Hematopoietic multipotent progenitor cell (in vitro differentiated cells): ENCODE measurements around the gene UTP15. TPM values are rescaled to one million over a fixed set of nuclear protein-coding genes. Genes with fewer than 3 reads are reported as not detected.

Experiments
- DNase-seq, 3 donors: peaks; one replicate each; pipeline ENCODE4 v3.0.0-alpha.2; 2011 to 2015; ENCODE audit warnings: low read depth in 2 of 3, low spot score in 2 of 3
- total RNA-seq: library from RNA; depleted of rRNA; stranded (reverse); fragments of >200 nt; gene quantifications from one replicate; pipeline ENCODE4 v1.2.3, GENCODE V29; 2012

The UTP15 gene, protein sequence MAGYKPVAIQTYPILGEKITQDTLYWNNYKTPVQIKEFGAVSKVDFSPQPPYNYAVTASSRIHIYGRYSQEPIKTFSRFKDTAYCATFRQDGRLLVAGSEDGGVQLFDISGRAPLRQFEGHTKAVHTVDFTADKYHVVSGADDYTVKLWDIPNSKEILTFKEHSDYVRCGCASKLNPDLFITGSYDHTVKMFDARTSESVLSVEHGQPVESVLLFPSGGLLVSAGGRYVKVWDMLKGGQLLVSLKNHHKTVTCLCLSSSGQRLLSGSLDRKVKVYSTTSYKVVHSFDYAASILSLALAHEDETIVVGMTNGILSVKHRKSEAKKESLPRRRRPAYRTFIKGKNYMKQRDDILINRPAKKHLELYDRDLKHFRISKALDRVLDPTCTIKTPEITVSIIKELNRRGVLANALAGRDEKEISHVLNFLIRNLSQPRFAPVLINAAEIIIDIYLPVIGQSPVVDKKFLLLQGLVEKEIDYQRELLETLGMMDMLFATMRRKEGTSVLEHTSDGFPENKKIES
- 31.0 TPM for total RNA-seq

DNA sequence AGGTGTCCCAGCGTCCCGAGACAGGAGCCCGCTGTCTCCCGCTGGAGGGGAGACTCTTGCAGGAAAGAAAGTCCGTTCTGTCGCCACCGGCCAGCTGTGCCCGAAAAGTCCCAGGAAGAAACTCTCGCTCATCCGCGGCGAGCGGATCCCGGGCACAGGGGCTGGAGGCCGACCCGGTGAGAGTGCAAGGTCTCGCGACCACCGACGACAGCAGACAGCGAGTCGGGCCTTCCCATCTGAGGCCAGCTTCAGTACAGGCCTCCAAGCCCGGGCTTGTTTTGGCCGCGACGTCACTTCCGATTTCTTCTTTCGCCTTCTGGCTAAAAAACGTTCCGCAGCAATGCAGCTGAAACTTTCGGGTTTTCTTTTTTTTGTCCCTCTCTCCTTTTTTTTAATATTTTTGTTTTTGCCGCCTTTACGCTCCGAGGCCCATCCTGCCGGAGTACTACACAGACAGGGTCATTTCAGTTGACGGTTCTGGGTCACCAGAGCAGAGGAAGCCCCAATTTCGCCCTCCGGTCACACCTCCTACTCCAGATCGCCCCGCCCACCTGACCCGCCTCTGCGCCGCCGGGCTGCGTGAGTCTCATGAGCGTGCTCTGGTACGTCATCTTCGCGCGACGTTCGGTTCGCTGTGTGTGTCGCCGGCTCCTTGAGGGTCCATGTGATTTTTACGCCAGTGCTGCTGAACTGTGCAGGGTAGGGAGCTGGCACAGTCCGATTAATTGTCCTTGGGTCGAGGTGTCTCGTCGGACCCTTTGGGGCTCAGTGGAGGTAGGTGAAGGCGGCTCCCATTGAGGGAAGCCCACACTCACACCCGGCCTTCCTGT lies at the start of gene UTP15, which contains the start of gene ANKRA2:
TSS of gene UTP15 (plus strand) at position 605 of the 830 bp plus-strand sequence. CDS start 1,602 bp downstream, outside the sequence.
TSS of gene ANKRA2 (minus strand) at position 501 of the 830 bp plus-strand sequence. CDS start 2,758 bp downstream, outside the sequence.
- DNase-seq, result peak; percentile 93 to 99 (median 99)

DNA sequence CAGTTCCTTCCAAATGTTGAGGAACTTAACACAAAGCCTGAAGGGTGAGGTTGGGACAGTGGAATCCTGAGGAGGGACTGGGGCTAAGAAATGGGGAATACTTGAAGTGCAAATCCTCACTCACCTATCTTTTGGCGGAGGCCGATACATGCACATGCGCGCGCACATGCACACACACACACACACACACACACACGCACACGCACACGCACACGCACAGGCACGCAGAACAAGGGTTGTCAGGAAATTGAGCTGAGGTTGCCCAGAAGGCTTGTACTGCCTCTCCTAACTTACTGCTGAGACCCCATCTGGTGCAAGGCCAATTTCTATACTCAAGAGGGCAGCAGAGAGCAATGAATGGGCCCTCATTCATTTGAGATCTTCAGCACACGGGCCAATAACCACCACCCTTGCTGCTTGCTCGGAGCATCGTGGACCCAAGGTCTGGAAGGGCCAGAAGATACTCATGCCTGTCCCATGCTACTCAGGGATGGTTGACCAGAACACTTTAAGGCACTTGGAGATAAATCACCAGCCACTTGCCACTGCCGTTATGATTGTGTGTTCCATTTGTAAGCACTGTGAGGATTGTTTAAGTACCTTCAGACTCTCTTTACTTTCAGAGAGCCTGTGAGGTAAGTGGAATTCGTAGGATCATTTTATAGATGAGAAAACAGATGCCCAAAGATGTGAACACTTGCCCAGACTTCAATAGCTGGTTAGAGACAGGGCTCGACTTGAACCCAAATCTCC lies 45.8 kb upstream of the UTP15 start:
- DNase-seq, result peak; percentile 46 to 87 (median 75)

GRCh38 chr5:73522989-73523388 lies 42.6 kb upstream of the UTP15 start:
- no peak for DNase-seq

- no peak for DNase-seq
These were observed 41.7 kb upstream of the UTP15 start for GRCh38 chr5:73523861-73524260.

- DNase-seq, result no peak
These were observed 39.8 kb upstream of the UTP15 start for GRCh38 chr5:73525606-73526203.

DNA sequence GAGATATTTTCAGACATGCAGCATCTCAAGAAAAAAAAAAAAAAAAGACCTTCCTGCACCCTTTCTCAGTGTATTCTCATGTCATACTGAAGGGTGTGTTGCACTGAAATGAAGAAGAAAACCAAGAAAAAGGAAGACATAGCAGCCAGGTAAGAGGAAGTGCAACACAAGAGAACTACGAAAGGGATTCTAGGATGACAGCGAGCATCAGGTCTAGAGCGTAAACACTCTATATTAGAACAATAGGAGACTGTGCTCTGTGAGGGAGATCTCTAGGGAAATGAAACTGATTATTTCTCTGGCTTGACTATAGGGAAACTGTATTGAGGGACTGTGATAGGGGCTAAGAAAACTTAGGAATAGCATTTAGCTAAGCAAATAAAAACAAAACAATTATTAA lies 37.3 kb upstream of the UTP15 start:
- no peak for DNase-seq

DNA sequence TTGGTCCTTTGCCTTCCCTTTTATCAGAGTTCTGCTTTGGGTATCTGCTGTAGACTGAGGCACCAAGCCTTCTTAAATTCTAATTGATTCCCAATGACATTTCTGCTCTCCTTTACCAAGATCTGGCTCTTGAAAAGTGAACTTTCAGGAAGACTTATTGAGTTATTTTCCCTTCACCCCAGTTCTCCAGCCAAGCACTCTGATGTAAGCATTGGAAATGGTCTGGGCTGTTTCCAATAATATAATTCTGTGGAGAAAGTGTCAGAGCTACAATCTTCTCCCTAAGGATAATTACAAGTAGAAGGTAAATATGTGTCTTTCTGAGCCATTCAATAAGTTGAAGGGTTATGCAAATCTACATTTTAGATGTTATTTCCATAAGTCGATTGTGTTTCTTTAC lies 36.5 kb upstream of the UTP15 start:
- DNase-seq, result no peak

DNA sequence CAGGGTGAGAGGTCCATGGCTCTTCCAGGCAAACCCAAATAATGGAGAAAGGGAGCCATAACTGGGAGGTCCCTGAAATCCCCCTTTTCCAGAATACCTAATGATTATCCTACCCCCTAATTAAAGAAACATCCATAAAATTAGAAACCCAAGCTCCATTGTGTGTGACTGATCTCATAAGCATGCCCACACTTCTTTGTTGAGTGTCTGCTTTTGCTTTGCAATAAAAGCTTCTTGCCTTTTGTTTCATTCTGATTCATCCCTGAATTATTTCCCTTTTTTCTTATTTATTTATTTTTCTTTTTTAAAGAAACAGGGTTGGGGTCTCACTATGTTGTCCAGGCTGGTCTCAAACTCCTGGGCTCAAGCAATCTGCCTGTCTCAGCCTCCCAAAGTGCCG lies 34.2 kb upstream of the UTP15 start:
- DNase-seq, result no peak

GRCh38 chr5:73532195-73532594 lies 33.3 kb upstream of the UTP15 start:
- DNase-seq, result no peak

GRCh38 chr5:73534011-73534644 lies 31.4 kb upstream of the UTP15 start:
- no peak for DNase-seq

DNA sequence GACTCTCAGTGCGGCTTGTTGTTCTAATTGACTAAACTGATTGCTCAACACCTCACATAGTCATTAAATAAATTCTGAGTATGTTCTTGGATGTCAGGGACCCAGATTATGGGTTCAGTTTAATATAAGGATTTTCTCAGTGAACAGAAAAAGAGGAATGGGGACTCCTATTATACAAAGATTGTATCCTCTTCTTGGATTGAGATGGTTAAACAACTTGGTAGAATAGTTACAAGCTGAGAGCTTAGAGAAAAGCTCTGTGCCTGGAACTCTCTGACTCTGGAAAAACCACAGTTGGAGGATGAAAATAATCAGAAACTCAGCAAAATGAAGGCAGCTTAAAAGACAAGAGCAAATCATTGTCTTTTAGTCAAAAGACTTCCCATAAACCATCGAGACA lies 30.6 kb upstream of the UTP15 start:
- no peak for DNase-seq

DNA sequence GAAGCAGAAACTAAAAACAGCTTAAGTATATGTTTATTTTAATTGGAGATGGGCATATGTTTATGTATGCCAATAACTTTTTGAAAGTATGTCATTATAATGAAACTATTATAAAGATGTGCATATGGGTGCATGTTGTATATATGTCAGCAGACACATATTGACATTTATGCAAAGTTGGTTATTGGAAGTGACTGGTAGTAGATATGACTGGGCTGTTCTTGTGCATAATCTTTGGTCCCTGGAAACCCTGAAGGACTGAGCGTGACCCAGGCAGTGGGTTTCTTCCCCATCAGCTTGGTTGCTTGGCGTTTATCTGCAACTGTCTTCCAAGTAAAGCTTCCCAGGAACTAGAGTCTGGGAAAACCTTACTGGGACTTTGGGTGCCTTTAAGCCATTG lies 25.8 kb upstream of the UTP15 start:
- no peak for DNase-seq

- DNase-seq, result no peak
These were observed 25.4 kb upstream of the UTP15 start for GRCh38 chr5:73540192-73540591.

- DNase-seq, result no peak
These were observed 23.5 kb upstream of the UTP15 start for GRCh38 chr5:73542020-73542419.

DNA sequence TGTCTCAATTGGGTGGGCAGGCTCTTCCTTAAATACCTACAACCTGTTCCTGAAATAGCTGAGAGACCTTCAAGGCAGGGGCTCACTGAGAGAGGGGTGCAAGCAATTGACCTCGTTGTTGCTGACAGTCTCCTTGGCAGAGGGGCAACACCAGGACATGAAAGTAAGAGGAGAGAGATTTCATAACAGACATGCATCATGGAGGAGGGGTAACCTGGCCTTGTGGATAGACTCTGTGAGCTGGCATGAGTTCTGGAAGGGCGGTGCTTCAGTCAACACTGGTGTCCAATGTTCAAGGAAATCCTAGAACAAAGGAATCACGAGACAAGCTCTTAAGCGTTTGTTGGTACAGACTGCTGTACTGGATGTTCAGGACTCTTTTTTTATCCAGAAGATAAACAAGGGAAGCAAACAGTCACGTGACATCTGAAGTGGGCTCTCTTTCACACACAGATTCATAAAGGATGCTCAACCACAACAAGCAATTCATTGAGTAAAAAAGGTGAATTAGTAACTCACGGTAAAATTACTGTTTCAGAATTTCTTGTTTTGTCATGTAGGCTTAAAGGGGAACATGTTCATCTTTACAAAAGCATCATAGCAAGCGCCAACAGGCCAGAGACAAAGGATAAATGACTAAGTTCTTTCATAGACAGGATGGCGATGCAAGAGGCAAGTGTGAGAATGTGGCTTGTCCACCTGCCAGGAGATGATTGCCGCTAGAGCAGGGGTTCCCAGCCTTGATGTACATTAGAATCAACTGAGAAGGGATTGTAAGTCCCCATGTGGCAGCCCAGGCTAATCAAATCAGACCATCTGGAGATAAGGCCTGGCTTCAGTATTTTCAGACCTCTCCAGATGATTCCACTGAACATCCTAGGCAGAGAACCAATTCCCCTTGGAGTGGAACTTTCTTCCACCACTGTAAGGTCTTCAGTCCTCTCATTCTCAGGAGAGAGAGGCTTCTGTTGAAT lies 20.8 kb upstream of the UTP15 start:
- DNase-seq, result no peak

- DNase-seq, result no peak
These were observed 20.2 kb upstream of the UTP15 start for GRCh38 chr5:73545403-73545779.

GRCh38 chr5:73550016-73550415 lies 15.5 kb upstream of the UTP15 start:
- DNase-seq, result no peak

GRCh38 chr5:73552642-73553041 lies 12.9 kb upstream of the UTP15 start:
- DNase-seq, result no peak

DNA sequence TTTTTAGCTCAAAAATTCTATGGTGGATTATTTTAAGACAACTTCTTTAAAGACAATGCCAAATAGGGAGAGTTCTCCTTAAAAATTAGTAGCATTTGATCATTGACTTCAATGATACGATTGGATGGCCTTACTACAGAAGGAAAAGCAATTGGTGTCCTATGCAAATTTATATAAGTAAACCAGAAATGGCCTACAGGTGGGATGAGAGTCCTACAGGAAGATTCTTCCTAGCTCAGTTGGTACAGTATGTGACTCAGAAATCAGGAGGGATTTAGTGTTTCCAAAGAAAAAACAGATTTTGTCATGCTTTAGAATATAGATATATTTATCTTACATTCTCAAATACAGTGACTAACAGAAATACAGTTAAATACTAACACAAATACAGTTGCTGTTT lies 6.6 kb upstream of the UTP15 start:
- DNase-seq, result no peak
